Activated CD4-positive, alpha-beta T cell treated with anti-CD3 and anti-CD28 coated beads for 36 hours (primary cell): Measurements from ENCODE around the gene RNPS1. TPM values are rescaled to one million over a fixed set of nuclear protein-coding genes. Genes with fewer than 3 reads are reported as not detected.
A peak's percentile ranks its signal among the peaks of the same experiment; 100 is the strongest.

Source experiments
- ATAC-seq: fragments of 200-7000 bp; cut with Tn5 transposase; one replicate; pipeline ENCODE4 v1.10.0; 2021; ENCODE audit warnings: mild to moderate bottlenecking, moderate library complexity
- CTCF ChIA-PET: fragments of 350-600 bp; sonication (Branson Sonifier 250); formaldehyde crosslinking; loops from one replicate; lab custom pipeline; 2021; ENCODE audit warnings: antibody characterized with exemption; lab: Charles Lee
- POLR2A ChIA-PET: fragments of 350-600 bp; sonication (Branson Sonifier 250); formaldehyde crosslinking; loops from one replicate; lab custom pipeline; 2021; ENCODE audit warnings: antibody characterized with exemption, inconsistent platforms; lab: Charles Lee
- DNase-seq: peaks from one replicate; pipeline ENCODE4 v3.0.0-alpha.2; 2020
- H3K27ac Mint-ChIP-seq: one replicate; pipeline ENCODE4 v1.8.0; 2021; ENCODE audit warnings: mixed read lengths
- H3K27me3 Mint-ChIP-seq: one replicate; pipeline ENCODE4 v1.8.0; 2021; ENCODE audit warnings: mixed read lengths
- H3K36me3 Mint-ChIP-seq: one replicate; pipeline ENCODE4 v1.8.0; 2021; ENCODE audit warnings: low read depth, mixed read lengths
- H3K4me1 Mint-ChIP-seq: one replicate; pipeline ENCODE4 v1.8.0; 2021; ENCODE audit warnings: mixed read lengths
- H3K4me3 Mint-ChIP-seq: one replicate; pipeline ENCODE4 v1.8.0; 2021; ENCODE audit warnings: mild to moderate bottlenecking, moderate library complexity, mixed read lengths
- H3K9me3 Mint-ChIP-seq: one replicate; pipeline ENCODE4 v1.8.0; 2021; ENCODE audit warnings: low read depth, mixed read lengths
- intact Hi-C, 2 experiments: fragments of 100-400 bp; cut with DNase I in 1 of 2; cut with micrococcal nuclease in 1 of 2; formaldehyde crosslinking; loops; one replicate each; pipeline versions ENCODE4 v1.14.2 to v1.15.1; 2022 to 2024; cut with DNase I, micrococcal nuclease
- total RNA-seq, 2 experiments: library from RNA; stranded (reverse); gene quantifications; one replicate each; pipeline ENCODE4 v1.2.3, GENCODE V29; 2021

Gene RNPS1
- total RNA-seq, 2 experiments from 2014 or later: 327 to 445 TPM

- Mint-ChIP-seq H3K4me3 (no peak overlapping the region), H3K36me3 (peaks cover 12% of the 10 kb centered on the region), H3K27me3 (peaks cover 2% of the 10 kb centered on the region), H3K4me1 (peaks cover 2% of the 10 kb centered on the region), H3K27ac (no peak overlapping the region), H3K9me3 (no peaks in the 10 kb centered on the region)
- DNase-seq (no peak), ATAC-seq (no peak)
- ChIA-PET POLR2A (interaction anchor here (0.6 kb wide), 1 partner anchor 182 kb away, joined by 3 read pairs; no protein-coding TSS in a partner anchor), CTCF (interaction anchor here (0.6 kb wide), 1 partner anchor 8 kb away, joined by 3 read pairs; no protein-coding TSS in a partner anchor)
- intact Hi-C loops: no loop called here
These were observed 28.9 kb downstream of the RNPS1 start for GRCh38 chr16:2238838-2239675.

- POLR2A ChIA-PET: interaction anchor here (0.6 kb wide), 1 partner anchor 183 kb away, joined by 3 read pairs; no protein-coding TSS in a partner anchor
- Mint-ChIP-seq H3K4me3 (no peak overlapping the region), H3K4me1 (peaks cover 2% of the 10 kb centered on the region), H3K9me3 (no peaks in the 10 kb centered on the region), H3K27me3 (peaks cover 2% of the 10 kb centered on the region), H3K36me3 (peaks cover 13% of the 10 kb centered on the region), H3K27ac (no peak overlapping the region)
- CTCF ChIA-PET: interaction anchor here (0.6 kb wide), 1 partner anchor 9 kb away, joined by 3 read pairs; no protein-coding TSS in a partner anchor
- intact Hi-C loops: no loop called here
- no peak for ATAC-seq
- no peak for DNase-seq
These were observed 29.6 kb downstream of the RNPS1 start for GRCh38 chr16:2238150-2238837.

GRCh38 chr16:2237493-2238149 is 30.3 kb downstream of the RNPS1 start:
- ATAC-seq (no peak), DNase-seq (no peak)
- H3K4me1 Mint-ChIP-seq: peaks cover 2% of the 10 kb centered on the region
- POLR2A ChIA-PET: no interaction called here
- no peaks in the 10 kb centered on the region for H3K9me3 Mint-ChIP-seq
- H3K4me3 Mint-ChIP-seq: no peak overlapping the region
- CTCF ChIA-PET: no interaction called here
- intact Hi-C loops: no loop called here
- peaks cover 2% of the 10 kb centered on the region for H3K27me3 Mint-ChIP-seq
- H3K36me3 Mint-ChIP-seq: peaks cover 13% of the 10 kb centered on the region
- no peak overlapping the region for H3K27ac Mint-ChIP-seq

- ChIA-PET CTCF (no interaction called here), POLR2A (no interaction called here)
- Mint-ChIP-seq H3K27me3 (peaks cover 2% of the 10 kb centered on the region), H3K4me1 (peaks cover 2% of the 10 kb centered on the region), H3K9me3 (no peaks in the 10 kb centered on the region), H3K27ac (no peak overlapping the region), H3K36me3 (peaks cover 10% of the 10 kb centered on the region), H3K4me3 (no peak overlapping the region)
- ATAC-seq: no peak
- intact Hi-C loops: no loop called here
- no peak for DNase-seq
These were observed 30.8 kb downstream of the RNPS1 start for GRCh38 chr16:2237102-2237482.

- DNase-seq (no peak), ATAC-seq (peak; percentile 23)
- no peak within 1 kb of the TSS for H3K4me3 Mint-ChIP-seq
- ChIA-PET POLR2A (no interaction called here), CTCF (no interaction called here)
- H3K27ac Mint-ChIP-seq: no peak within 1 kb of the TSS
- no peaks in the 10 kb centered on the region for H3K9me3 Mint-ChIP-seq
- peaks cover 2% of the 10 kb centered on the region for H3K27me3 Mint-ChIP-seq
- peaks cover 13% of the 10 kb centered on the region for H3K36me3 Mint-ChIP-seq
- intact Hi-C loops: no loop called here
- peaks cover 2% of the 10 kb centered on the region for H3K4me1 Mint-ChIP-seq
These were observed 31.4 kb downstream of the RNPS1 start, which contains the start of gene DNASE1L2 for GRCh38 chr16:2236337-2237101. TSS of gene DNASE1L2 (plus strand) at chr16:2236444. CDS start at chr16:2236817, 373 bp downstream.

GRCh38 chr16:2235695-2236336 is 32.1 kb downstream of the RNPS1 start:
- DNase-seq (no peak), ATAC-seq (no peak)
- intact Hi-C loops: no loop called here
- Mint-ChIP-seq H3K36me3 (peaks cover 13% of the 10 kb centered on the region), H3K9me3 (no peaks in the 10 kb centered on the region), H3K27me3 (peaks cover 2% of the 10 kb centered on the region), H3K4me3 (no peak overlapping the region), H3K4me1 (peaks cover 2% of the 10 kb centered on the region), H3K27ac (no peak overlapping the region)
- POLR2A ChIA-PET: no interaction called here
- CTCF ChIA-PET: no interaction called here

- Mint-ChIP-seq H3K27me3 (peaks cover 2% of the 10 kb centered on the region), H3K4me1 (peaks cover 2% of the 10 kb centered on the region), H3K27ac (no peak overlapping the region), H3K9me3 (no peaks in the 10 kb centered on the region), H3K4me3 (no peak overlapping the region), H3K36me3 (peaks cover 14% of the 10 kb centered on the region)
- ChIA-PET POLR2A (no interaction called here), CTCF (no interaction called here)
- ATAC-seq (no peak), DNase-seq (no peak)
- intact Hi-C loops: no loop called here
These were observed 32.7 kb downstream of the RNPS1 start for GRCh38 chr16:2235234-2235651.

GRCh38 chr16:2234813-2235170 is 33.1 kb downstream of the RNPS1 start:
- peaks cover 2% of the 10 kb centered on the region for H3K4me1 Mint-ChIP-seq
- no peak for DNase-seq
- ChIA-PET POLR2A (no interaction called here), CTCF (no interaction called here)
- no peak overlapping the region for H3K27ac Mint-ChIP-seq
- peaks cover 2% of the 10 kb centered on the region for H3K27me3 Mint-ChIP-seq
- H3K9me3 Mint-ChIP-seq: no peaks in the 10 kb centered on the region
- intact Hi-C loops: no loop called here
- ATAC-seq: no peak
- no peak overlapping the region for H3K4me3 Mint-ChIP-seq
- H3K36me3 Mint-ChIP-seq: peaks cover 19% of the 10 kb centered on the region

- Mint-ChIP-seq H3K4me1 (peaks cover 2% of the 10 kb centered on the region), H3K9me3 (no peaks in the 10 kb centered on the region), H3K36me3 (peaks cover 20% of the 10 kb centered on the region), H3K27me3 (peaks cover 2% of the 10 kb centered on the region), H3K4me3 (no peak overlapping the region), H3K27ac (no peak overlapping the region)
- DNase-seq: no peak
- ChIA-PET POLR2A (interaction anchor here (1.4 kb wide), 1 partner anchor 18 kb away, joined by 4 read pairs; the partner anchor contains the start of gene ECI1), CTCF (no interaction called here)
- intact Hi-C loops: no loop called here
- ATAC-seq: no peak
These were observed 33.8 kb downstream of the RNPS1 start for GRCh38 chr16:2233872-2234812.
